Right cardiac atrium (tissue), 5 donors: ENCODE measurements around the gene SIPA1. TPM values are rescaled to one million over a fixed set of nuclear protein-coding genes. Genes with fewer than 3 reads are reported as not detected.
A peak's percentile ranks its signal among the peaks of the same experiment; 100 is the strongest.

Experiments used
- ATAC-seq, 2 donors: fragments of 200-7000 bp; cut with Tn5 transposase; one replicate each; pipeline versions ENCODE4 v1.8.0 to v1.9.1; 2020; ENCODE audit warnings: moderate library complexity in 2 of 2, mild to moderate bottlenecking in 1 of 2
- DNase-seq, 3 donors: peaks; one replicate each; pipeline ENCODE4 v3.0.0-alpha.2; 2020
- H3K27ac ChIP-seq: one replicate; pipeline ENCODE4 v1.5.1; 2013; ENCODE audit warnings: mild to moderate bottlenecking, low read length, control low read depth, moderate library complexity
- H3K27me3 ChIP-seq: one replicate; pipeline ENCODE4 v1.6.1; 2013; ENCODE audit not compliant: control insufficient read depth, insufficient read depth
- H3K4me1 ChIP-seq: one replicate; pipeline ENCODE4 v1.6.1; 2013; ENCODE audit warnings: low read length; ENCODE audit not compliant: control insufficient read depth, insufficient read depth
- H3K4me3 ChIP-seq: one replicate; pipeline ENCODE4 v1.5.1; 2013; ENCODE audit warnings: low read length, control low read depth
- H3K9me3 ChIP-seq: one replicate; pipeline ENCODE4 v1.6.1; 2013; ENCODE audit warnings: low read length; ENCODE audit not compliant: control insufficient read depth
- WGBS: extraction: QIAGEN DNeasy Blood & Tissue Kit; methylation state at CpG from one replicate; pipeline ENCODE4 v1.1.7; 2013; 5-methylcytosine and 5-hydroxymethylcytosine counted together
- intact Hi-C, 4 donors: fragments of 100-400 bp; cut with DNase I; formaldehyde crosslinking; loops; one replicate each; pipeline versions ENCODE4 v1.11.0 to v1.14.0; 2022 to 2023
- polyA plus RNA-seq: library from polyadenylated mRNA; stranded (reverse); fragments of 200-250 nt; gene quantifications from one replicate; pipeline ENCODE4 v1.2.3, GENCODE V29; 2013
- total RNA-seq, 4 donors: library from RNA; stranded (reverse); fragmentation: NEBNext Ultra II Directional; extraction: Animal tissue kit (Norgen Biotek cat#: 25700); gene quantifications; one replicate each; pipeline ENCODE4 v1.2.1, GENCODE V29; 2021
- donor health status: healthy with polysubstance abuse.
- donor health status: DM: no; HTN: yes; CAD: no.
- donor health status: DM: no; HTN: no; CAD: no.
- donor health status: DM: no; HTN: yes; CAD: no; lungs with severe emphysema.
- donor health status: DM: yes; HTN: yes; CAD: no.

SIPA1 gene
- total and polyA plus RNA-seq, 5 donors = 19.3 to 27.4 (median 25.2) TPM

DNA sequence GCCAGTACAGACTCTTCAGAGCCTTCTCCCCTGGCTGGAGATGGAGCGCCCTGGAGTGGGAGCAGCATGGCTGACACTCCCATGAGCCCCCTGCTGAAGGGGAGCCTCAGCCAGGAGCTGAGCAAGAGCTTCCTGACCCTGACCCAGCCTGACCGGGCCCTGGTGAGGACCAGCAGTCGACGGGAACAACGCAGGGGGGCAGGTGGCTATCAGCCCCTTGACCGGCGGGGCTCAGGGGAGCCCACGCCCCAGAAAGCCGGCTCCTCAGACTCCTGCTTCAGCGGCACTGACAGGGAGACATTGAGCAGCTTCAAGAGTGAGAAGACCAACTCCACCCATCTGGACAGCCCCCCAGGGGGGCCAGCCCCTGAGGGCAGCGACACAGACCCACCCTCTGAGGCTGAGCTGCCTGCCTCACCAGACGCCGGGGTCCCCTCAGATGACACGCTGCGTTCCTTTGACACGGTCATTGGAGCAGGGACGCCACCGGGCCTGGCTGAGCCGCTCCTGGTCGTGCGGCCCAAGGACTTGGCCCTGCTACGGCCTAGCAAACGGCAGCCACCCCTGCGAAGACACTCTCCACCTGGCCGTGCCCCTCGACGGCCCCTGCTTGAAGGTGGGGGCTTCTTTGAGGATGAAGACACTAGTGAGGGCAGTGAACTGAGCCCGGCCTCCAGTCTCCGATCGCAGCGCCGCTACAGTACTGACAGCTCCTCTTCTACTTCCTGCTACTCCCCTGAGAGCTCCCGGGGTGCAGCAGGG lies 19.7 kb upstream of the SIPA1 start:
- H3K9me3 ChIP-seq = no peaks in the 10 kb centered on the region
- WGBS = 91% methylated on average over 33 of the region's 33 CpGs
- ATAC-seq (no peak), DNase-seq (peak in 2 of 3 donors; percentile 52 to 71)
- intact Hi-C loops = no loop called here
- H3K4me3 ChIP-seq = no peak overlapping the region
- no peaks in the 10 kb centered on the region for H3K27me3 ChIP-seq
- peaks cover 3% of the 10 kb centered on the region for H3K4me1 ChIP-seq
- no peak overlapping the region for H3K27ac ChIP-seq

DNA sequence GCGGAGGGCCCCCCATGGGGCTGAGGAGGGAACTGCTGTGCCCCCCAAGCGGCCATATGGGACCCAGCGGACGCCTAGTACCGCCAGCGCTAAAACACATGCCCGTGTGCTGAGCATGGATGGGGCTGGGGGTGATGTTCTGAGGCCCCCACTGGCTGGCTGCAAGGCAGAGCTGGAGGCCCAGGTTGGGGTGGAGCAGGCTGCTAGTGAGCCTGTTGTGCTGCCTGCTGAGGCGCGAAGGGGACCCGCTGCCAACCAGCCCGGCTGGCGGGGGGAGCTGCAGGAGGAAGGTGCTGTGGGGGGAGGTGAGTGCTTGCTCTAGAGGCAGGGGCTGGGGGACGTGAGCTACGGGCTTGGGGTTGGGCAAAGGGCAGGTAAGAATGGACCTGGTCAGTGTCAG lies 19.1 kb upstream of the SIPA1 start:
- Histone ChIP-seq H3K9me3 (no peaks in the 10 kb centered on the region), H3K27me3 (no peaks in the 10 kb centered on the region), H3K4me3 (no peak overlapping the region), H3K27ac (no peak overlapping the region), H3K4me1 (peaks cover 3% of the 10 kb centered on the region)
- 89% methylated on average over 14 of the region's 14 CpGs for WGBS
- DNase-seq = peak in 1 of 3 donors; percentile 30
- intact Hi-C loops = no loop called here
- ATAC-seq = no peak

DNA sequence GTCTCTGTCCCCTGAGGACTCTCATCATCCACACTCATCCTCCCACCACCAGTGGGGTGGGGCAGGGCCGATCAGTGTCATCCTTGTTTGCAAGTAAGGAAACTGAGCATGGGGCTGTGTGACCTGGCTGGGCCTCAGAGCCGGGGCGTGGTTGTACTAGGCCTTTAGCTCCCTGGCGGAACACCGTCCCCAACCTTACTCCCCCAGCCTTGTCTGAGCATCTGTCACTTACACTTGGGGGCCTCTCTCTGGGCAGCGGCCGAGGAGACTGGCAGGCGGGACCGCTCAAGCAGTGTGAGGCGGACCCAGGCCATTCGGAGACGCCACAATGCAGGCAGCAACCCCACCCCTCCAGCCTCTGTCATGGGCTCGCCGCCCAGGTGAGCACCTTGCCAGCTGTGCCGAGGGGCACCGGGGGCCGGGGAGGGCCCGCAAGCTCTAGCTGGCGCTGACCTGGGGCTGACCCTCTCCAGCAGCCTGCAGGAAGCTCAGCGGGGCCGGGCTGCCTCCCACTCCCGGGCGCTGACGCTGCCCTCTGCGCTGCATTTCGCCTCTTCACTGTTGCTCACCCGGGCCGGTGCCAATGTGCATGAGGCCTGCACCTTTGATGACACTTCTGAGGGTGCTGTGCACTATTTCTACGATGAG lies 18.5 kb upstream of the SIPA1 start:
- Histone ChIP-seq H3K27me3 (no peaks in the 10 kb centered on the region), H3K27ac (no peak overlapping the region), H3K4me1 (peaks cover 3% of the 10 kb centered on the region), H3K4me3 (no peak overlapping the region), H3K9me3 (no peaks in the 10 kb centered on the region)
- intact Hi-C loops = no loop called here
- DNase-seq = peak in 1 of 3 donors; percentile 39
- WGBS = 93% methylated on average over 29 of the region's 29 CpGs
- ATAC-seq = no peak

DNA sequence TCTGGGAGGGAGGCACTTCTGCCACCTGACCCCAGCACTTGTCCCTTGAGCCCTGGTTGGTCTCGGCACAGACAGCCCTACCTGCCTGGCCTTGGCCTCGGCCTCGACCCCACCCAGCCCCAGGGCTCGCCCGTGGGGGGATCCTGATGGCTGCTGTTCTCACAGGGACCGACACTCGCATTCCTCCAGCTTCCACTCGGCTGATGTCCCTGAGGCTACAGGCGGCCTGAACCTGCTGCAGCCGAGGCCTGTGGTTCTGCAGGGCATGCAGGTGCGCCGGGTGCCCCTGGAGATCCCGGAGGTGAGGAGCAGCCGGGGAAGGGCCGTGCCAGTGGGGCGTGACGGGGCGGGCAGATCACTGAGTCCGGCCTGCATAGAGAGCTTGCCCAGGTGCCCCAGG lies 17.2 kb upstream of the SIPA1 start:
- Histone ChIP-seq H3K27me3 (no peaks in the 10 kb centered on the region), H3K27ac (no peak overlapping the region), H3K9me3 (no peaks in the 10 kb centered on the region), H3K4me3 (no peak overlapping the region), H3K4me1 (peaks cover 3% of the 10 kb centered on the region)
- ATAC-seq = no peak
- intact Hi-C loops = no loop called here
- peak in 1 of 3 donors; percentile 46 for DNase-seq
- WGBS = 93% methylated on average over 19 of the region's 19 CpGs

DNA sequence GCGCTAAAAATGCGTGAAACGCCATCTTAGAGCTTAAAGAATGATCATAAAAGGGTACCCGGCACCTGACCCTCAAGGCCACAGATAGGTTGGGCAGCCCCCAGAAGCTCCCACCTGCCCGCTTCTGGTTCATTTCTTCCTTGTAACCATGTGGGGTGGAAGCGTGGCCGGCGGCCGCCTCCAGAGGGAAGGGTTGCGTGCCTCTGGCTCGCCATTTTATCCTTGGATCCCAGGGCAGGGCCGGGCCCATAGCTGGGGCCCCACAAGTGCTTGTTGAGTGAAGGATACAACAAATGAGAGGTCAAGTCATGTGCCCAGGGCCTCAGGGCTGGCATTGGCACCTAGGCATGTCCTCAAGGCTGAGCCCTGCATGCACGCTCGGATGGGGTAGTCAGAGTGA lies 16.4 kb upstream of the SIPA1 start:
- Histone ChIP-seq H3K9me3 (no peaks in the 10 kb centered on the region), H3K4me3 (no peak overlapping the region), H3K27ac (no peak overlapping the region), H3K4me1 (peaks cover 3% of the 10 kb centered on the region), H3K27me3 (no peaks in the 10 kb centered on the region)
- intact Hi-C loops = no loop called here
- 94% methylated on average over 14 of the region's 14 CpGs for WGBS
- DNase-seq (no peak), ATAC-seq (no peak)

DNA sequence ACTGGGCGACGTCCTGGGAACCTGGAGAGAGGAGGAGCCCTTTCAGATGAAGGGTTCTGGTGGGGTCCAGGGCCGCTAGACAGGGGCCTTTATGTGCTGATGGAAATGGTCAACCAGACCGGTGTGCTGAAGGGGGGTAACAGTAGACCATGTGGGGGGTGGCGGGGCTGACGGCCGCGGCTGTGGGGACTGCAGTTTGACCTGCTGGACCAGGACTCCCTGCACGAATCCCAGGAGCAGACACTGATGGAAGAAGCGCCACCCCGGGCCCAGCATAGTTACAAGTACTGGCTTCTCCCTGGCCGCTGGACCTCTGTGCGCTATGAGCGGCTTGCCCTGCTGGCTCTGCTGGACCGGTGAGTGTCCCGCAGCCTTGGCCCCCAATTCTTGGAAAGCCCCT lies 15.9 kb upstream of the SIPA1 start:
- Histone ChIP-seq H3K27ac (no peak overlapping the region), H3K9me3 (no peaks in the 10 kb centered on the region), H3K27me3 (no peaks in the 10 kb centered on the region), H3K4me1 (no peaks in the 10 kb centered on the region), H3K4me3 (no peak overlapping the region)
- peak in 1 of 3 donors; percentile 44 for DNase-seq
- 91% methylated on average over 16 of the region's 16 CpGs for WGBS
- no peak for ATAC-seq
- intact Hi-C loops = no loop called here

DNA sequence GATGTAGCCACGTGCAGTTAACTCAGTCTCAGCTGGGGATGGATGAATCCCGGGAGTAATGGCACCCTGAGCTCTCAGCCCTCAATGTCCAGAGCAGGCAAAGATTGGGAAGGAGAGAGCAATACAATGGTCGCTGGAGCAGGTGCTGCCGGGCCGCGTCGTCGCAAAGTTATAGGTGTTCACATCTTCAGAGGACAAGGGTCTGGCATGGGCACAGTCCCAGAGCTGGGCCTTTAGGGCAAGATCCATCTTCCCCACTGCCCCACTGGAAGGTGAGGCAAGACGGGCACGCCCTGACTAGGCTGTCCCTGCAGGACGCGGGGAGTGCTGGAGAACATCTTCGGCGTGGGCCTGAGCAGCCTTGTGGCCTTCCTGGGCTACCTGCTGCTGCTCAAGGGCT lies 14.7 kb upstream of the SIPA1 start:
- ATAC-seq = no peak
- peak in 1 of 3 donors; percentile 42 for DNase-seq
- intact Hi-C loops = no loop called here
- H3K4me1 ChIP-seq = no peaks in the 10 kb centered on the region
- H3K4me3 ChIP-seq = no peak overlapping the region
- no peaks in the 10 kb centered on the region for H3K27me3 ChIP-seq
- no peak overlapping the region for H3K27ac ChIP-seq
- H3K9me3 ChIP-seq = no peaks in the 10 kb centered on the region
- 92% methylated on average over 14 of the region's 14 CpGs for WGBS

DNA sequence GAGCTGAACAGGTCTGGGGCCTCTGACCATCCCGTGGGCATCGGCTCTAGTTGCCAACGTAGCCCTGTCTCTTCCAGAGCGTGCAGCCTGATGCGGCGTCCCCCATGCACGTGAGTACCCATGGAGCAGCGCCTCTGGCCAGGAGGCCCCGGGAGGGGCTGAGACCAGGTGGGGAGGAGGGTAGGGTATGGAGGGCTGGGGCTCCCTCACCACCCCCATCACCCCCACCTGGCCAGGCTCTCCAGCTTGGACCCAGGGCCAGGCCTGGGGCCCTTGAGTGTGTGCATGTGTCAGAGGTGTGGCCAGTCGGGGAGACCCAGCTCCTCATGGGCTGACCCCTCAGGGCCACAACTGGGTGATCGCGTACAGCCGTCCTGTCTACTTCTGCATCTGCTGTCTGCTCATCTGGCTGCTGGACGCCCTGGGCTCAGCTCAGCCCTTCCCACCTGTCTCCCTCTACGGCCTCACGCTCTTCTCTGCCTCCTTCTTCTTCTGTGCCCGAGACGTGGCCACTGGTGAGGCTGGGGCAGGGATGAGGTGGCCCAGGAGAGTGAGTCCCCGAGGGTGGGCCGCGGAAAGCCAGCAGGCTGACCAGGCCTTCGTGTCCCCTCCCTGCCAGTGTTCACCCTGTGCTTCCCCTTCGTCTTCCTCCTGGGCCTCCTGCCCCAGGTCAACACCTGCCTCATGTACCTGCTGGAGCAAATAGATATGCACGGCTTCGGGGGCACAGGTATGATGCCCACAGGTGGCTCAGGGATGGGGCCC lies 13.9 kb upstream of the SIPA1 start:
- Histone ChIP-seq H3K4me3 (no peak overlapping the region), H3K27ac (no peak overlapping the region), H3K27me3 (no peaks in the 10 kb centered on the region), H3K4me1 (no peaks in the 10 kb centered on the region), H3K9me3 (no peaks in the 10 kb centered on the region)
- 91% methylated on average over 25 of the region's 25 CpGs for WGBS
- DNase-seq = peak in 1 of 3 donors; percentile 41
- no peak for ATAC-seq
- intact Hi-C loops = no loop called here

DNA sequence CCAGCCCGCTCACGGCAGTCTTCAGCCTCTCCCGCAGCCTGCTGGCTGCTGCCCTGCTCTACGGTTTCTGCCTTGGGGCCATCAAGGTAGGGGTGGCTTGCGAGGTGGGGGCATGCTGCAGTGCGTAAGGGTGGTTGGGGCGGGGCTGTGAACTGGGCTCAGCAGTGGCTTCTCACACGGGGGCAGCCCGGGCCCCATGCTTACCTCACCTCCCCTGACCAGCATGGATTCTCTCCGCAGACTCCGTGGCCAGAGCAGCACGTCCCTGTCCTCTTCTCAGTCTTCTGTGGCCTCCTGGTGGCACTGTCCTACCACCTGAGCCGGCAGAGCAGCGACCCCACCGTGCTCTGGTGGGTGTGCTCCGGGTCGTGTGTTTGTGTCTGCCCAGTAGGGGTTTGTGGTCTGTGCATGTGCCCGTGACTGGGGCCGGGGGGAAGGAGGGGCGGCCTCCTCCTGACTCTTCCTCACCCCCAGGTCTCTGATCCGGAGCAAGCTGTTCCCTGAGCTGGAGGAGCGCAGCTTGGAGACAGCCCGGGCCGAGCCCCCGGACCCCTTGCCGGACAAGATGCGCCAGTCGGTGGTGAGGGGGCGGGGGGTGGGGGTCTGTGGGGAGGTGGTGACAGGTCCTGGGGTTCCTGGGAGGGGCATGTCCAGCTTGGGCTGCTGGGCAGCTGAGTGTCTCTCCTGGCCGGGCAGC lies 12.8 kb upstream of the SIPA1 start:
- H3K4me3 ChIP-seq = no peak overlapping the region
- WGBS = 84% methylated on average over 30 of the region's 30 CpGs
- no peaks in the 10 kb centered on the region for H3K27me3 ChIP-seq
- H3K27ac ChIP-seq = no peak overlapping the region
- no peaks in the 10 kb centered on the region for H3K9me3 ChIP-seq
- DNase-seq = peak in 1 of 3 donors; percentile 58
- no peaks in the 10 kb centered on the region for H3K4me1 ChIP-seq
- no peak for ATAC-seq
- intact Hi-C loops = loop anchor here in 1 of 4 donors (5.0 kb wide), 1 partner anchor 192 kb away; no protein-coding TSS in a partner anchor

DNA sequence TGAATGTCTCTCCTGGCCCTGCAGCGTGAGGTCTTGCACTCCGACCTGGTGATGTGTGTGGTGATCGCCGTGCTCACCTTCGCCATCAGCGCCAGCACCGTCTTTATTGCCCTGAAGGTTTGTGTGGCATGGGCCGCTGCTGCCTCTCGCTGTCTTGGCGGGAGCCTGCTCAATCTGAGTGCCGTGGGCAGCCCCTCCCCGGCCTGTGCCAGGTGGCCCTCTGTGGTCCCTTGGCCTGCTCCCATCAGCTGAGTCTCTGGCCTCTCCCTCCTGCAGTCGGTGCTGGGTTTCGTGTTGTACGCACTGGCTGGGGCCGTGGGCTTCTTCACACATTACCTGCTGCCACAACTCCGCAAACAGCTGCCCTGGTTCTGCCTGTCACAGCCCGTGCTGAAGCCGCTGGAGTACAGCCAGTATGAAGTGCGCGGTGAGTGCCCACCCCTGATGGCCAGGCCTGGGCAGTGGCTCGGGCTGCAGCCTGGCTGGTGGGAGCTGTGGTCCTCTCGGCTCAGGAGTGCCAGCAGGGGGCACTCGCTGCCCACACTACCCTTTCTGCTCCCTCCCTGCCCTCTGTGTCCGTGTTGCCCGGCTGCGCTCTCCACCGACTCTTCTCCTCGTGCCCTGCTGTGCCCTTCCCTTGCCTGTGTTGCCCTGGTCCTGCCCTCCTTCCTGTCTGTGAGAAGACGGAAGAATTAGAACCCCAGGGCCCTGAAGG lies 12.1 kb upstream of the SIPA1 start:
- H3K4me3 ChIP-seq = no peak overlapping the region
- 66% methylated on average over 30 of the region's 30 CpGs for WGBS
- H3K4me1 ChIP-seq = no peaks in the 10 kb centered on the region
- ATAC-seq (peak; percentile 65 to 72), DNase-seq (peak; percentile 57 to 88 (median 87))
- intact Hi-C loops = loop anchor here in 1 of 4 donors (5.0 kb wide), 1 partner anchor 192 kb away; no protein-coding TSS in a partner anchor
- no peaks in the 10 kb centered on the region for H3K9me3 ChIP-seq
- no peak overlapping the region for H3K27ac ChIP-seq
- H3K27me3 ChIP-seq = no peaks in the 10 kb centered on the region
